Esophagus muscularis mucosa (tissue), 4 donors: Measurements from ENCODE around the gene GDAP2.

Source experiments
- CTCF ChIP-seq, 3 experiments: fragments of 200-600 bp in 2 of 3; fragments of 450-650 bp in 1 of 3; sonication (generic) in 2 of 3; IDR thresholded peaks; one replicate each; pipeline ENCODE4 v1.5.1; 2017 to 2019; ENCODE audit warnings: antibody characterized with exemption in 3 of 3, mild to moderate bottlenecking in 2 of 3, moderate library complexity in 1 of 3
- EP300 ChIP-seq: sonication (generic); formaldehyde crosslinking; IDR thresholded peaks from one replicate; pipeline ENCODE4 v1.6.1; 2017; ENCODE audit warnings: antibody characterized with exemption
- POLR2A ChIP-seq: fragments of 450-650 bp; IDR thresholded peaks from one replicate; pipeline ENCODE4 v1.6.1; 2017; ENCODE audit warnings: antibody characterized with exemption, moderate library complexity, mild to moderate bottlenecking, low read depth
- POLR2AphosphoS5 ChIP-seq, 2 donors: sonication (generic); formaldehyde crosslinking; IDR thresholded peaks; one replicate each; pipeline ENCODE4 v1.6.1; 2017; ENCODE audit warnings: antibody characterized with exemption in 2 of 2

GRCh38 chr1:117817629-117818028 lies 111.8 kb downstream of the GDAP2 start:
- TF ChIP-seq CTCF (IDR thresholded peaks at IDR 0.05) = no peak
- no peak for TF ChIP-seq POLR2A
- TF ChIP-seq EP300 = no peak
- TF ChIP-seq POLR2AphosphoS5 (IDR thresholded peaks at IDR 0.05) = no peak
